Uterus (tissue), 2 donors: ENCODE data around the gene AMOTL1.

ENCODE experiments used
- POLR2A ChIP-seq, 2 donors: fragments of 450-650 bp; IDR thresholded peaks; one replicate each; pipeline ENCODE4 v1.6.1; 2016; ENCODE audit warnings: antibody characterized with exemption in 2 of 2, mild to moderate bottlenecking in 1 of 2, moderate library complexity in 1 of 2
- TF ChIP-seq, protein P1 (sequence below), 4 experiments: fragments of 200-600 bp in 2 of 4; fragments of 450-650 bp in 2 of 4; sonication (generic) in 2 of 4; IDR thresholded peaks; one replicate each; pipeline ENCODE4 v1.5.1; 2016 to 2019; ENCODE audit warnings: antibody characterized with exemption in 4 of 4, mild to moderate bottlenecking in 2 of 4, moderate library complexity in 1 of 4

DNA sequence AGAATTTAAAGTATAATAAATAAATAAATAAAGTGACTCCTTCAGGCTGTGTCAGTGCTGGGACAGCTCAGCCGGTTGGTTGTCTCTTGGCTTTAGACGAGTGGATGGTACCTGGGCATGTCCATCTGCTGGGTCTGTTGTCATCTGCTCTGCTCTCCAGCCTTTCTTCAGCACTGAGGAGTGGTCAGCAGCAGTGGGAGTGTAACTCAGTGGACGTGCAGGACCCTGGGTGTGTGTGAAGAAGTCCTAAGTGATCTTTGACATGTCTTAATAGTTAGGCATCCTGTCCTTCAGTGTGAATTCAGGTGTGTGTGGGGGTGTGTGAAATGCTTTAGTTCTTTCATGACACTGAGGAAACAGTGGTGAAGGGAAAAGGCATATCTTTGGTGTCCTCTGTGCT lies 24.3 kb downstream of the AMOTL1 start:
- TF ChIP-seq, protein P1, sequence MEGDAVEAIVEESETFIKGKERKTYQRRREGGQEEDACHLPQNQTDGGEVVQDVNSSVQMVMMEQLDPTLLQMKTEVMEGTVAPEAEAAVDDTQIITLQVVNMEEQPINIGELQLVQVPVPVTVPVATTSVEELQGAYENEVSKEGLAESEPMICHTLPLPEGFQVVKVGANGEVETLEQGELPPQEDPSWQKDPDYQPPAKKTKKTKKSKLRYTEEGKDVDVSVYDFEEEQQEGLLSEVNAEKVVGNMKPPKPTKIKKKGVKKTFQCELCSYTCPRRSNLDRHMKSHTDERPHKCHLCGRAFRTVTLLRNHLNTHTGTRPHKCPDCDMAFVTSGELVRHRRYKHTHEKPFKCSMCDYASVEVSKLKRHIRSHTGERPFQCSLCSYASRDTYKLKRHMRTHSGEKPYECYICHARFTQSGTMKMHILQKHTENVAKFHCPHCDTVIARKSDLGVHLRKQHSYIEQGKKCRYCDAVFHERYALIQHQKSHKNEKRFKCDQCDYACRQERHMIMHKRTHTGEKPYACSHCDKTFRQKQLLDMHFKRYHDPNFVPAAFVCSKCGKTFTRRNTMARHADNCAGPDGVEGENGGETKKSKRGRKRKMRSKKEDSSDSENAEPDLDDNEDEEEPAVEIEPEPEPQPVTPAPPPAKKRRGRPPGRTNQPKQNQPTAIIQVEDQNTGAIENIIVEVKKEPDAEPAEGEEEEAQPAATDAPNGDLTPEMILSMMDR (IDR thresholded peaks at IDR 0.05) = no peak
- no peak for TF ChIP-seq POLR2A (IDR thresholded peaks at IDR 0.05)
